ENCODE measurements around the gene TMEM178B. TPM values are rescaled to one million over a fixed set of nuclear protein-coding genes. Genes with fewer than 3 reads are reported as not detected.

Gene TMEM178B
- total and polyA plus RNA-seq, 9 donors = 0.40 to 1.1 (median 0.58) TPM

GRCh38 chr7:141232286-141233051 lies 158.6 kb downstream of the TMEM178B start:
- H3K4me3 ChIP-seq (ENCODE audit: low read length) = no peak overlapping the region
- H3K27me3 ChIP-seq (ENCODE audit: control insufficient read depth, insufficient read depth, low read length) = no peaks in the 10 kb centered on the region
- H3K27ac ChIP-seq (ENCODE audit: low read length) = no peak overlapping the region
- H3K36me3 ChIP-seq (ENCODE audit: control insufficient read depth, insufficient read depth, low read length) = no peaks in the 10 kb centered on the region
- no CpG with 5 or more reads among the region's 4 CpGs for WGBS (ENCODE audit: insufficient coverage)
- DNase-seq = no peak
- H3K9me3 ChIP-seq (replicated peaks; ENCODE audit: control insufficient read depth, low read depth, low read length) = no peaks in the 10 kb centered on the region
- H3K4me1 ChIP-seq (ENCODE audit: control insufficient read depth, insufficient read depth, low read length) = no peaks in the 10 kb centered on the region

- Histone ChIP-seq H3K9me3 (replicated peaks; ENCODE audit: control insufficient read depth, low read depth, low read length) (no peaks in the 10 kb centered on the region), H3K27ac (ENCODE audit: low read length) (no peak overlapping the region), H3K36me3 (ENCODE audit: control insufficient read depth, insufficient read depth, low read length) (no peaks in the 10 kb centered on the region), H3K27me3 (ENCODE audit: control insufficient read depth, insufficient read depth, low read length) (no peaks in the 10 kb centered on the region), H3K4me3 (ENCODE audit: low read length) (no peak overlapping the region), H3K4me1 (ENCODE audit: control insufficient read depth, insufficient read depth, low read length) (no peaks in the 10 kb centered on the region)
- no peak for DNase-seq
- WGBS (ENCODE audit: insufficient coverage) = 81% methylated on average over 3 of the region's 8 CpGs
Measured at GRCh38 chr7:141234335-141235105, 160.7 kb downstream of the TMEM178B start.

- no peaks in the 10 kb centered on the region for H3K9me3 ChIP-seq (replicated peaks; ENCODE audit: control insufficient read depth, low read depth, low read length)
- H3K27me3 ChIP-seq (ENCODE audit: control insufficient read depth, insufficient read depth, low read length) = no peaks in the 10 kb centered on the region
- no peak overlapping the region for H3K27ac ChIP-seq (ENCODE audit: low read length)
- H3K4me1 ChIP-seq (ENCODE audit: control insufficient read depth, insufficient read depth, low read length) = no peaks in the 10 kb centered on the region
- H3K4me3 ChIP-seq (ENCODE audit: low read length) = no peak overlapping the region
- DNase-seq = no peak
- WGBS (ENCODE audit: insufficient coverage) = 90% methylated on average over 2 of the region's 4 CpGs
- no peaks in the 10 kb centered on the region for H3K36me3 ChIP-seq (ENCODE audit: control insufficient read depth, insufficient read depth, low read length)
Measured at GRCh38 chr7:141235656-141236055, 161.8 kb downstream of the TMEM178B start.

- H3K36me3 ChIP-seq (ENCODE audit: control insufficient read depth, insufficient read depth, low read length) = no peaks in the 10 kb centered on the region
- no peak for DNase-seq
- H3K4me1 ChIP-seq (ENCODE audit: control insufficient read depth, insufficient read depth, low read length) = no peaks in the 10 kb centered on the region
- 50% methylated on average over 7 of the region's 10 CpGs for WGBS (ENCODE audit: insufficient coverage)
- H3K9me3 ChIP-seq (replicated peaks; ENCODE audit: control insufficient read depth, low read depth, low read length) = no peaks in the 10 kb centered on the region
- H3K4me3 ChIP-seq (ENCODE audit: low read length) = no peak overlapping the region
- no peak overlapping the region for H3K27ac ChIP-seq (ENCODE audit: low read length)
- no peaks in the 10 kb centered on the region for H3K27me3 ChIP-seq (ENCODE audit: control insufficient read depth, insufficient read depth, low read length)
Measured at GRCh38 chr7:141238596-141239243, 164.9 kb downstream of the TMEM178B start.

- Histone ChIP-seq H3K27me3 (ENCODE audit: control insufficient read depth, insufficient read depth, low read length) (no peaks in the 10 kb centered on the region), H3K27ac (ENCODE audit: low read length) (no peak overlapping the region)
- no CpG with 5 or more reads among the region's 2 CpGs for WGBS (ENCODE audit: insufficient coverage)
Measured at GRCh38 chr7:141239661-141240060, 165.8 kb downstream of the TMEM178B start.

GRCh38 chr7:141242568-141242967 lies 168.7 kb downstream of the TMEM178B start:
- H3K27me3 ChIP-seq (ENCODE audit: control insufficient read depth, insufficient read depth, low read length) = no peaks in the 10 kb centered on the region
- no peaks in the 10 kb centered on the region for H3K9me3 ChIP-seq (replicated peaks; ENCODE audit: control insufficient read depth, low read depth, low read length)
- WGBS (ENCODE audit: insufficient coverage) = 88% methylated on average over 4 of the region's 5 CpGs
- DNase-seq = no peak
- no peak overlapping the region for H3K27ac ChIP-seq (ENCODE audit: low read length)
- H3K4me1 ChIP-seq (ENCODE audit: control insufficient read depth, insufficient read depth, low read length) = no peaks in the 10 kb centered on the region
- no peaks in the 10 kb centered on the region for H3K36me3 ChIP-seq (ENCODE audit: control insufficient read depth, insufficient read depth, low read length)
- H3K4me3 ChIP-seq (ENCODE audit: low read length) = no peak overlapping the region

More at GRCh38 chr7:141239661-141240060, 165.8 kb downstream of the TMEM178B start:
- Histone ChIP-seq H3K9me3 (replicated peaks; ENCODE audit: control insufficient read depth, low read depth, low read length) (no peaks in the 10 kb centered on the region), H3K4me1 (ENCODE audit: control insufficient read depth, insufficient read depth, low read length) (no peaks in the 10 kb centered on the region), H3K4me3 (ENCODE audit: low read length) (no peak overlapping the region), H3K36me3 (ENCODE audit: control insufficient read depth, insufficient read depth, low read length) (no peaks in the 10 kb centered on the region)
- DNase-seq = no peak

GRCh38 chr7:141243368-141243767 lies 169.5 kb downstream of the TMEM178B start:
- Histone ChIP-seq H3K4me1 (ENCODE audit: control insufficient read depth, insufficient read depth, low read length) (no peaks in the 10 kb centered on the region), H3K4me3 (ENCODE audit: low read length) (no peak overlapping the region), H3K9me3 (replicated peaks; ENCODE audit: control insufficient read depth, low read depth, low read length) (no peaks in the 10 kb centered on the region), H3K27me3 (ENCODE audit: control insufficient read depth, insufficient read depth, low read length) (no peaks in the 10 kb centered on the region), H3K27ac (ENCODE audit: low read length) (no peak overlapping the region), H3K36me3 (ENCODE audit: control insufficient read depth, insufficient read depth, low read length) (no peaks in the 10 kb centered on the region)
- DNase-seq = no peak
- WGBS (ENCODE audit: insufficient coverage) = 59% methylated on average over 7 of the region's 8 CpGs

- Histone ChIP-seq H3K27me3 (ENCODE audit: control insufficient read depth, insufficient read depth, low read length) (no peaks in the 10 kb centered on the region), H3K4me3 (ENCODE audit: low read length) (no peak overlapping the region), H3K36me3 (ENCODE audit: control insufficient read depth, insufficient read depth, low read length) (no peaks in the 10 kb centered on the region), H3K9me3 (replicated peaks; ENCODE audit: control insufficient read depth, low read depth, low read length) (no peaks in the 10 kb centered on the region), H3K27ac (ENCODE audit: low read length) (no peak overlapping the region), H3K4me1 (ENCODE audit: control insufficient read depth, insufficient read depth, low read length) (no peaks in the 10 kb centered on the region)
- DNase-seq = no peak
- WGBS (ENCODE audit: insufficient coverage) = 74% methylated on average over 6 of the region's 6 CpGs
Measured at GRCh38 chr7:141244435-141244834, 170.6 kb downstream of the TMEM178B start.

GRCh38 chr7:141246426-141246825 lies 172.6 kb downstream of the TMEM178B start:
- Histone ChIP-seq H3K4me1 (ENCODE audit: control insufficient read depth, insufficient read depth, low read length) (no peaks in the 10 kb centered on the region), H3K27ac (ENCODE audit: low read length) (no peak overlapping the region), H3K36me3 (ENCODE audit: control insufficient read depth, insufficient read depth, low read length) (no peaks in the 10 kb centered on the region), H3K9me3 (replicated peaks; ENCODE audit: control insufficient read depth, low read depth, low read length) (no peaks in the 10 kb centered on the region), H3K27me3 (ENCODE audit: control insufficient read depth, insufficient read depth, low read length) (no peaks in the 10 kb centered on the region), H3K4me3 (ENCODE audit: low read length) (no peak overlapping the region)
- WGBS (ENCODE audit: insufficient coverage) = 93% methylated on average over 4 of the region's 6 CpGs
- no peak for DNase-seq

- Histone ChIP-seq H3K4me3 (ENCODE audit: low read length) (no peak overlapping the region), H3K27ac (ENCODE audit: low read length) (no peak overlapping the region)
- no CpG with 5 or more reads among the region's 1 CpG for WGBS (ENCODE audit: insufficient coverage)
Measured at GRCh38 chr7:141251180-141251579, 177.3 kb downstream of the TMEM178B start.

More at GRCh38 chr7:141251180-141251579, 177.3 kb downstream of the TMEM178B start:
- Histone ChIP-seq H3K9me3 (replicated peaks; ENCODE audit: control insufficient read depth, low read depth, low read length) (no peaks in the 10 kb centered on the region), H3K36me3 (ENCODE audit: control insufficient read depth, insufficient read depth, low read length) (no peaks in the 10 kb centered on the region), H3K4me1 (ENCODE audit: control insufficient read depth, insufficient read depth, low read length) (no peaks in the 10 kb centered on the region), H3K27me3 (ENCODE audit: control insufficient read depth, insufficient read depth, low read length) (no peaks in the 10 kb centered on the region)
- no peak for DNase-seq
